ENCODE results near the gene ECEL1.

The ECEL1 gene

DNA sequence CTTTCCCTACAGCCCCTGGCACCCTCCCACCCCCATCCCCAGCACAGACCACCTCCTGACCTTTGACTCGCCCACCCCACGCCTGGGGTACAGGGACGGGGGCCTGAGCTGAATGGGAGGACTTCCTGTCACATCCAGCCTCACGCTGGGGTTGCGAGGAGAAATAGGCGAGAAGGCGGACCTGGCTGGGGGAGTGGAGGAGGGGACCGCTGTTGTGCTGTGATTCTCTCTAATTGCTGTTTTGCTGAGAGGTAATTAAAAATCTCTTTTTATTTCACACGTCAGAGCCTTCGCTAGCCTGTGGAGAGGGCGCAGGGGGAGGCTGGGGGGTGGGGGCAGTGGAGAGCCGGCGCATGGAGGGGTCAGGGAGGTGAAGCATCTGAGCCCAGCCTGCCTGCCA is 9.7 kb upstream of the ECEL1 start:
- DNase-seq: no peak

- DNase-seq: no peak
Observed at GRCh38 chr2:232496501-232497270, 9.1 kb upstream of the ECEL1 start.

DNA sequence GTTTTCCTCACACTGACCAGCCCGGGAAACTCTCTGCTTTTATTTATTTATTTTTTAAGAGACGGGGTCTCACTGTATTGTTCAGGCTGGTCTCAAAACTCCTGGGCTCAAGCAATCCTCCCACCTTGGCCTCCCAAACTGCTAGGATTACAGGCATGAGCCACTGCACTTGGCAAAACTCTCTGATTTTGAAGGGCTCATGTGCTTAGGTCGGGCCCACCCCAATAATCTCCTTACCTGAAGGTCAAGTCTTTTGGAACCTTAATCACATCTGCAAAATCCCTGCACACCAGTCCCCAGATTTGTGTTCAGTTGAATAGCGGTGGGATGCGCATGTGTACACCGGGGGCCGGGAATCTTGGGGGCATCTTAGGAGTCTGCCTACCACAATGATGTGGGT is 7.7 kb upstream of the ECEL1 start:
- no peak for DNase-seq

- DNase-seq: no peak
Observed at GRCh38 chr2:232494542-232494941, 6.9 kb upstream of the ECEL1 start.

- no peak for DNase-seq
Observed at GRCh38 chr2:232493701-232494474, 6.3 kb upstream of the ECEL1 start.

DNA sequence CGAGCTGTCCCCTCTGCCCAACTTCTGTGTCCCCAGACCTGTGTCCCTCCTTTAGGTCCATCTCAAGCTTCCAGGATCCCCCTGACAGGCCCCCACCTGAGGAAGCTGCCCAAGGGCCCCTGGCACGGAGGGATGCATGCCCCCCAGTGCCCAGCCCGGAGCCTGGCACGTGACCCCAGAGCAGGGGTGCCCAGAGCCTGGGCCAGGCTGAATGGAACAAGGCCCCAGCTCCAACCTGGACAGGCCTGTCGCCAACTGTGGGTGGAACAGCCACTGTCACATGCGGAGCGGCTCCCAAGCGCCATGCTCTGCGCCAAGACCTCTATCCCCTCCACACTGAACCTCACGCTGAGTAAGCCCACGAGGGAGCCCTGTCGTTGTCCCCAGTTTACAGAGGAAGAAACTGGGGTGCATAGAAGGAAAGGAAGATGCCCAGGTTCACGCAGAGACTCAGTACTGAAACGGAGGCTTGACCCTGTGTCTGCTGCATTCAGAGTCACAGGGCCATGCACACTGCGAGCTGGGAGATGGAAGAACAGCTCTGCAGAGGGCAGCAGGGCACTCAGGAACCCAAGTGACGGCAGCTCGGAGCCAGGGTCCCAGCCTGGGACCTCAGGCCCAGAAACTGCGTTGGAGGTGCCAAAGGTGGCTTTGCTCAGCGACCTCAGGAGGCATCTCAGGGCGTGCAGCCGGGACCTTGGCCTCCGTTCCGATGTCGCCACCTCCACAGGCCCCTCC is 5.5 kb upstream of the ECEL1 start:
- DNase-seq: no peak

- no peak for DNase-seq
Observed at GRCh38 chr2:232492236-232492848, 4.7 kb upstream of the ECEL1 start.

DNA sequence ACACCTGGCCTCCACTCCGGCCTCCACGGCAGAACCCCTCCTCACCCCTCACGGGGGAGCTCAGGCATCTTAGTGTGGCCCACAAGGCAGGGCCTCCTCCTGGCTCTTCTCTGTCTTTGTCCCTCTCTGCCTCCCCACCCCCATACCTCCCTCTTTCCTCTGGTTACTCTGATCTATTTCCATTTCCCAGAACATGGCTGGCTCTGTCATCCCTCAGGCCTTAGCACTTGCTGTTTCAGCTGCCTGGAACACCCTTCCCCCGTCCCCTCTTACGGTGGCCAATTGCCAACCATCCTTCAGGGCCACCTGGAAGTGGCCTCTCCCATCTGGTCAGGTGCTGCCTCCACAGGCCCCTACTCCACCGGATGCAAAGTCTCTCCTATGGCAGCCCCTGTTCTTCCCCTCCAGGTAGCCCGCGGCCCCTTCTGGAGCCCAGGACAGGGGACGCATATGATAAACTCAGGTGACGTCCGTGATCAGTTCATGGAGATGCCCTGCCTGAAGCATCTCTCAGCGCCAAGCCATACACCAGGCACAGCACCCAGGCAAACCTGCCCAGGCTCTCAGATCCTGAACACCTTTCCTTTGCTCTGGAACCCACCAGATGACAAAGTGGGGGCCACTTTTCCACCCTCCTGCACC is 3.6 kb upstream of the ECEL1 start:
- DNase-seq: no peak

DNA sequence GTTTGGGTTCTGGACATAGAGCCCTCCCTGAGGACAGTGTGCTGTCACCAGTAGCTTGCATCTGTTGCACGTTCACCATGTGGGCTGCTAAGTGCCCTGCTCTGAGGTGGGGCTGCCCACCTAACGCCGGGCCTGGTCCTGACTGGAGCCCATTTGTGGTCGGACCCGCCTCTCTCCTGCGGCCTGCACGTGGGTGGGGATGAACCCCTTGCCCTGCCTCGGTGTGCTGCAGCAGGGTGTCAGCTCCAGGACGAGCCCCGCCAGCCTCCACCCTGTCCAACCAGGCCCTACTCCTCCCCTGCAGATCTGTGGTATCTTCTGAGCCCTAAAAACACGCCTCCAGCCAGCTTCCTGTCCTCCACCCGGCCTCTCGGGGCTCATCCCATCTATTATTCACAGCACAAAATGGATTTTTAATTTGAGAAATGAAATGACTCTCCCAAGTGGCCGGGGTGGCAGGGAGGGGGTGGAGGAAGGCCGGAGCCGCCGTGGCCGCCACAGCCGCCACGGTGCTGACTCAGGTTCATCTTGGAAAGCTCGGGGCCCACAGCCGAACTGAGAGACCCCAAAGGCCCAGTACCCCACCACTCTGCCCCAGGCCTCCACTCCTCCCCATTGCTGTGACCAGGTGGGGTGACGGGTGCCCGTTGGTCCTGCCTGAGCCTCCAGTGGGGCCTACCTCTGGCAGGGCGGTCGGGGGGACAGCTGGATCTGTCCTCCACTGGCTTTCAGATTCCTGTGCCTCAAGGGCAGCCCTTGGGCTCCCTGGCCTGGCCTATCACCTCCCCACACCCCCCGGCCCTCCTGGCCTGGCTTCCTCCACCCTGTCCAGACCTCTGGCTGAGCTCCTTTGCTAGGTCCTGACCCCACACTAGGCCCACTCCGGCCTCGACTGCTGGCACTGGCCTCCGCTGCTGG is 2.8 kb upstream of the ECEL1 start:
- DNase-seq: no peak

GRCh38 chr2:232489516-232490220 is 2.0 kb upstream of the ECEL1 start:
- no peak for DNase-seq

DNA sequence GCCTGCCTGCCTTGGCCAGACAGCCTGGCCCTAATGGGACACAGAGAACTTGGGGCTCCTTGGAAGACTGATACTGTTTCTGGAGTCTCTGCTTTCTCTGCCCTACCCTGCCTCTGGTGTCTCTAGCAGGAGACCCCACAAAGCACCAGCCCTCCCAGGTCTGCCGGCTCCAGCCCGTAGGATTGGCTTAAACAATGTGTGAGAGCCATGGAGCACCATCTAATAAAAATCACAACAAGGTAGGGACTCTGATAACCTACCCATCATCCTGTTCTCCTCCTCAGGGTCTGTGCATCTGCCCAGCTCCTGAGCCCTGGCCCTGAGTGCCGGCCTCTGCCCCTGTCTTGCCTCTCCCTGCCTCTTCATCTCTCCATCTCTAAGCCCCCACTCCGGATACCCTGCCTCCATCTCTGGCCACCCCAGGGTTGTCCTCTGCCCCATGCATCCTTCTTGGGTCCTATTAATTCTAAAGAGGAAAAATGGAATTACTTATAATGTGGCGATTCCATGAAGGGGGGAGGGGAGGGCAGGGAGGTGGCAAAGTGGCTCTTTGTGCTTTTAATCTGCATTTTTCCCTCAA is 1.2 kb upstream of the ECEL1 start:
- DNase-seq: no peak

- no peak for DNase-seq
Observed at GRCh38 chr2:232488097-232488711, 570 bp upstream of the ECEL1 start.

DNA sequence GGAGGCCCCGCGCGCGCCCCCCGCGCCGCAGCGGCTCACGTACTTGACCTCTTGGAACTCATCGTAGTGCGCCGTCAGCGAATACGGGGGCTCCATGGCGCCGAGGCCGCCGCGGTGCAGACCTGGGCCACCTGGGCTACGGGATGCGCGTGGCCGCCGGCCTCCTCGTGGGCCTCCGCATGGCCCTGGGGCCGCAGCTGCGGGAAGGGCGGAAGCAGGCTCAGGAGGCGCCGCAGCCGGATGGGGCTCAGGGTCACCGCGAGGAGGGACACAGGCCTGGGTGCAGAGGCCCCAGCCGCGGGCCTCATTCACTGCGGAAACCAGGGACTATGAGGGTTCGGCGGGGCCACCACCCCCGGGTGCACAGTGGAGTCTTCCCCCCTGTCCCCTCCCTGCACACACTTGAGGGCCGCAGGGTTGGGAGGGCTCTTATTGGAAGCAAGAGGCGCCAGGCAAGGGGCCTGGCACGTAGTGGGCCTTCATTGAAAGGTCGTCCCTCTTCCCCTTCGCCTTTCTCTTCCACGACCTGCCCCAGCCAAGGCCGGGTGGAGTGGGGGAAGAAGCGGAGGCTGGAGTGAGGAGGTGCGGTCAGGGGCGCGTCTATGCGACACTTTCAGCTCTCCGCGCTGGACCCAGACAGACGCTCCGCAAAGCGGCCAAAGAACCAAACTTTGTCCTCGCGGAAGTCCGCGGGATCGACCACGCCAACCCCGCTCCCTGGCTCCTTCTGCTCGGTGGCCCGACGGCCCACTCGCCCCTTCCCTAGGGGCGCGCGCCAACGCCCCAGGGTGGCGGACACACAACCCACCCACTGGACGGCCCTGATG is 863 bp downstream of the ECEL1 start:
- no peak for DNase-seq

DNA sequence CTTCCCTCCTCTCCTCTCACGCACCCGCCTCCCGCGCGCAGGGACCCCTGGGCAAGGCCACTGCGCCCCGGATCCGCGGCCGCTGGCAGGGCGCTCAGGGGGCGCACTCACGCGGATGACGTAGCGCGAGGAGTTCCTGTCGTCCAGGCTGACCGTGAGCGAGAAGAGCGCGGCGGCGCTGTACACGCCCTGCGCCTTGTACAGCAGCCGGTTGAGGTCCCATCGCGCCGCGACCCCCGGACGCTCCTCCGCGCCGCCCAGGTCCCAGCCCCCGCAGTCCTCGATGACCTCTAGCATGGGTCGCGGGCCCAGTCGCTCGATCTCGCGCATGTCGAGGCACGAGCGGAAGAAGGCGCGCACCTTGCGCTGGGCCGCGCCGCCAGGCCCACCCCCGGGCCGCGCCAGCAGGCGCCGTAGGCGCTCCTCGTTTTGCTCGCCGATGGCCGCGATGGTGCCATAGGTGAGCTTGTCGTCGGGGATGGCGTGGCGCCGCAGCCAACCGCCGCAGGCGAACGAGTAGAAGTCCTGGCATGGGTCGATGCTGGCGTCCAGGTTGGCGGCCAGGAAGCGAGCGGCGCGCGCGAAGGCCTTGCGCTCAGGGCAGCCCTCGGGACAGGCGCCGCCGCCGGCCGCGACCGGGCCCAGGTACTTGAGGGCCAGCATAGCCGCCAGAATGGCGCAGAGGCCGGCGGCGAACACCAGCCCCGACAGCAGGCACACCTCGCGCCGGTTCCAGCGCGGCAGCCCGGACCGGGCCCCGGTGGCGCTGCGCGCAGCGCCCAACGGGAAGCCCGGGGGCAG is 1.7 kb downstream of the ECEL1 start:
- DNase-seq: no peak

GRCh38 chr2:232485348-232485756 is 2.3 kb downstream of the ECEL1 start:
- DNase-seq: no peak

DNA sequence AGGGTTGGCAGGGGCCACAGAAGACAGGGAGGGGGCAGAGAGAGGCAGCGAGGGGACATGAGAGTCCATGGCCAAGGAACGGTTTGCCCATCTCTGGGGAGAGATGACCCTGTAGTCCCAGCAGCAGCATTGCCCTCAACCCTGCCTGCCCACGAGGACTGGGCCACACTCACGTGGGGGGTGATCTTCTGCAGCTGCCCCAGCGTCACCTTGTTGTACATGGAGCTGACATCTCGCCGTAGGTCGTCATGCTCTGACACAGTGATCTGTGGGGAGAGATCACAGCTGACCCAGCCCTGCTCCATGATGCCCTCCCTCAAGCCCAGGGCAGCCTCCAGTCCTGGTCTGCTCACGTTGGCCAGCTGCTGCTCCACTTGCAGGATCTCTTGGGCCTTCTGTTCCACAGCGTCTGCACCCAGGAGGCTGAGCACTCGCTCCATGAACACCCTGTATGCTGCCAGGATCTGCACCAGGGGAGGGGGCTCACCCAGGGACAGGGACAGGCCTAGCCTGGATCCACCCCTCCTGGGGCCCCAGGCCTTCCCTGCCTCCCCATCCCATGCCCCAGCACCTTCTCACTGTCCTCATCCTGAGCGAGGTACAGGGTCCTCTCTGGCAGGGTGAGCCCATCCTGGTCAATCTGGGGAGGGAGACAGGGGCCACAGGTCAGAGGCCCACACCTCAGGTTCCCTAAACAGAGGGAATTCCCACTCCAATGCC is 2.8 kb downstream of the ECEL1 start:
- DNase-seq: no peak

- DNase-seq: no peak
Observed at GRCh38 chr2:232483923-232484627, 3.6 kb downstream of the ECEL1 start.
